ENCODE measurements around the gene FAM222B.
A peak's percentile ranks its signal among the peaks of the same experiment; 100 is the strongest.

FAM222B gene

DNA sequence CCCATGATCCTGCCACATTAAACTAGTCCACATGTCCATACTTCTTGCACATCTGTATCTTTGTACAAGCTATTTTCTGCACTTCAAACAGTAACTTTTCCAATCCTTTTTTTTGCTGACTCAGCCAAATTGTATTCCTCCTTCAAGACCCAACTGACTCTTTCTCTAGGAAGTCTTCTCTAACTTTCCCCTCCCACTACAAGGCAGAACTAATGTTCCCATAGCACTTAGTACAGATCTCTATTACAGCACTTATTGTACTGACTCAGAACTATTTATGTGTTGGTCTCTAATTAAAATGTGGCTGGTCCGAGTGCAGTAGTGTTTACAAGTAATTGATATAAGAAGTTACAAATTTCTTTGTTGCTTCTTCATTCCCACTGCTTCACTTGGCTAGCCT lies 8.2 kb downstream of the FAM222B start:
- ChIA-PET CTCF (interaction anchor here (0.6 to 3.7 kb wide), 4 partner anchors 69 to 1816 kb away, joined by 3 to 18 read pairs (median 4); no protein-coding TSS in a partner anchor), POLR2A (no interaction called here)
- Histone ChIP-seq H3K4me3 (ENCODE audit: low read depth, low read length) (no peak overlapping the region), H3K27ac (ENCODE audit: extremely low read depth, low read depth, low read length) (no peak overlapping the region), H3K4me1 (ENCODE audit: control insufficient read depth, insufficient read depth, low read length) (no peaks in the 10 kb centered on the region), H3K36me3 (ENCODE audit: control insufficient read depth in 2 of 2, insufficient read depth in 1 of 2, low read length in 2 of 2) (peaks cover 13% of the 10 kb centered on the region in 2 experiments; a peak in 2 of 3 replicates), H3K9me3 (ENCODE audit: control insufficient read depth, insufficient read depth, low read depth, low read length) (no peaks in the 10 kb centered on the region)
- TF ChIP-seq ZNF660 (tag by site-specific recombination; IDR thresholded peaks at IDR 0.05) (peak; percentile 76; the same call in 1 of the 2 replicates), ZNF629 (tag by site-specific recombination; IDR thresholded peaks at IDR 0.05) (0 out of 2 replicates have a peak, but pooled peaks have one; percentile 13), ZBTB17 (tag by site-specific recombination; IDR thresholded peaks at IDR 0.05) (0 out of 2 replicates have a peak, but pooled peaks have one; percentile 33), PRDM1 (tag by site-specific recombination; IDR thresholded peaks at IDR 0.05) (peak; percentile 15; the same call in 1 of the 2 replicates), SP7 (tag by site-specific recombination; IDR thresholded peaks at IDR 0.05) (0 out of 2 replicates have a peak, but pooled peaks have one; percentile 27)
- TF ChIP-seq, protein P1, sequence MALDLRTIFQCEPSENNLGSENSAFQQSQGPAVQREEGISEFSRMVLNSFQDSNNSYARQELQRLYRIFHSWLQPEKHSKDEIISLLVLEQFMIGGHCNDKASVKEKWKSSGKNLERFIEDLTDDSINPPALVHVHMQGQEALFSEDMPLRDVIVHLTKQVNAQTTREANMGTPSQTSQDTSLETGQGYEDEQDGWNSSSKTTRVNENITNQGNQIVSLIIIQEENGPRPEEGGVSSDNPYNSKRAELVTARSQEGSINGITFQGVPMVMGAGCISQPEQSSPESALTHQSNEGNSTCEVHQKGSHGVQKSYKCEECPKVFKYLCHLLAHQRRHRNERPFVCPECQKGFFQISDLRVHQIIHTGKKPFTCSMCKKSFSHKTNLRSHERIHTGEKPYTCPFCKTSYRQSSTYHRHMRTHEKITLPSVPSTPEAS (tag by site-specific recombination; IDR thresholded peaks at IDR 0.05), result no peak
- TF ChIP-seq, protein P2, sequence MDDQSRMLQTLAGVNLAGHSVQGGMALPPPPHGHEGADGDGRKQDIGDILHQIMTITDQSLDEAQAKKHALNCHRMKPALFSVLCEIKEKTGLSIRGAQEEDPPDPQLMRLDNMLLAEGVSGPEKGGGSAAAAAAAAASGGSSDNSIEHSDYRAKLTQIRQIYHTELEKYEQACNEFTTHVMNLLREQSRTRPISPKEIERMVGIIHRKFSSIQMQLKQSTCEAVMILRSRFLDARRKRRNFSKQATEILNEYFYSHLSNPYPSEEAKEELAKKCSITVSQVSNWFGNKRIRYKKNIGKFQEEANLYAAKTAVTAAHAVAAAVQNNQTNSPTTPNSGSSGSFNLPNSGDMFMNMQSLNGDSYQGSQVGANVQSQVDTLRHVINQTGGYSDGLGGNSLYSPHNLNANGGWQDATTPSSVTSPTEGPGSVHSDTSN (CRISPR knock-in tag; IDR thresholded peaks at IDR 0.05), result no peak

DNA sequence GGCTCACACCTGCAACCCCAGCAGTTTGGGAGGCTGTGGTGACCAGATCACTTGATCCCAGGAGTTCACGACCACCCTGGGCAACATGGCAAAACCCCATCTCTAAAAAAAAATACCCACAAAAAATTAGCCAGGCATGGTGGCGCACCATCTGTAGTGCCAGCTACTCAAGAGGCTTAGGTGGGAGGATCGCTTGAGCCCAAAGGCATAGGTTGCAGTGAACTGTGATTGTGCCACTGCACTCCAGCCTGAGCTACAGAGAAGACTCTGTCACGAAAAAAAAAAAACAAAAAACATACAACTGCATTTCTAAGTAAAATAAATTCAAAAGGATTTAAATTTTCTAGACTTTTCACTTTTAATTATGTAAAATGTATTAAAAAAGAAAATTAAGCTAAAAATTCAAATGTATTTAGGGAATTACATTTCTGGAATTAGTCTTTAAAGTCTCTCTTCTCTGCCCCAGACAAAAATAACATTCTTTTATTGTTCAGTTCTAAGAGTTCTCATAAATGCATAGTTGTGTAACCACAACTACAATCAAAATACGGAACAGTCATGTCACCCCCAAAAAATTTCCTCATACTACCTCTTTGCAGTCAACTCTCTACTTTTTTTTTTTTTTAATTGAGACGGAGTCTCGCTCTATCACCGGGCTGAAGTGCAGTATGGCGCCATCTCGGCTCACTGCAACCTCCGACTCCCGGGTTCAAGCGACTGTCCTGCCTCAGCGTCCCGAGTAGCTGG lies 14.1 kb downstream of the FAM222B start:
- Histone ChIP-seq H3K27ac (ENCODE audit: extremely low read depth, low read depth, low read length) (no peak overlapping the region), H3K4me1 (ENCODE audit: control insufficient read depth, insufficient read depth, low read length) (0 out of 2 replicates have a peak, but pooled peaks cover 2% of the 10 kb centered on the region), H3K36me3 (ENCODE audit: control insufficient read depth in 2 of 2, insufficient read depth in 1 of 2, low read length in 2 of 2) (peaks cover 7 to 13% of the 10 kb centered on the region in 2 experiments; a peak in 2 of 3 replicates), H3K9me3 (ENCODE audit: control insufficient read depth, insufficient read depth, low read depth, low read length) (no peaks in the 10 kb centered on the region), H3K4me3 (ENCODE audit: low read depth, low read length) (no peak overlapping the region)
- POLR2A ChIA-PET, result interaction anchor here (0.7 to 0.9 kb wide), 3 partner anchors 14 to 31 kb away, joined by 3 read pairs; partner anchors contain the start of gene FAM222B
- CTCF ChIA-PET, result interaction anchor here (0.6 to 1.2 kb wide), 2 partner anchors 11 to 54 kb away, joined by 3 read pairs; no protein-coding TSS in a partner anchor
- TF ChIP-seq, protein P3, sequence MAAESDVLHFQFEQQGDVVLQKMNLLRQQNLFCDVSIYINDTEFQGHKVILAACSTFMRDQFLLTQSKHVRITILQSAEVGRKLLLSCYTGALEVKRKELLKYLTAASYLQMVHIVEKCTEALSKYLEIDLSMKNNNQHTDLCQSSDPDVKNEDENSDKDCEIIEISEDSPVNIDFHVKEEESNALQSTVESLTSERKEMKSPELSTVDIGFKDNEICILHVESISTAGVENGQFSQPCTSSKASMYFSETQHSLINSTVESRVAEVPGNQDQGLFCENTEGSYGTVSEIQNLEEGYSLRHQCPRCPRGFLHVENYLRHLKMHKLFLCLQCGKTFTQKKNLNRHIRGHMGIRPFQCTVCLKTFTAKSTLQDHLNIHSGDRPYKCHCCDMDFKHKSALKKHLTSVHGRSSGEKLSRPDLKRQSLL (tag by site-specific recombination; IDR thresholded peaks at IDR 0.05), result peak; percentile 71; the same call in 1 of the 2 replicates
- no peak for TF ChIP-seq MYNN (tag by site-specific recombination; IDR thresholded peaks at IDR 0.05; ENCODE audit: borderline replicate concordance)

DNA sequence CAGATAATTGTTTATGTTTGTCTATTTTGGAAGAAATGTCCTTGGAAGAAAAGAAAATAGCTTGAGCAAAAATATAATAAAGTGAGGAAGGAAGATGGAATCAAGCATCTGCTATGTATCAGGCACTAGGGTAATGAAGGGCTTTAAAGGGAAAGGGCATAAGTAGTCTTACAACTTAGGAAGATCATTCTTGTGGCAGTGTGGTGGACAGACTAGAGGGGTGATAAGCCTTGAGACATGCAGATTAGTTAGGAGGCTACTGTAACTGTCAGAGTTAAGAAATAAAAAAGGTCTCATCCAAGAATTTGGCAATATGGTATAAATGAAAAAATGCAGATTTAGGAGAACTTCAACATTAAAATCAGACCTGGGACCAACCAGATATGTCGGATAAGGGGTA lies 14.9 kb downstream of the FAM222B start:
- peaks cover 7 to 13% of the 10 kb centered on the region in 2 experiments; a peak in 2 of 3 replicates for H3K36me3 ChIP-seq (ENCODE audit: control insufficient read depth in 2 of 2, insufficient read depth in 1 of 2, low read length in 2 of 2)
- H3K27ac ChIP-seq (ENCODE audit: extremely low read depth, low read depth, low read length), result no peak overlapping the region
- ChIA-PET CTCF (interaction anchor here (0.6 to 2.2 kb wide), 6 partner anchors 15 to 109 kb away, joined by 3 to 14 read pairs (median 3); no protein-coding TSS in a partner anchor), POLR2A (interaction anchor here (0.6 to 0.9 kb wide), 4 partner anchors 10 to 53 kb away, joined by 3 to 6 read pairs (median 3); no protein-coding TSS in a partner anchor)
- H3K9me3 ChIP-seq (ENCODE audit: control insufficient read depth, insufficient read depth, low read depth, low read length), result no peaks in the 10 kb centered on the region
- H3K4me3 ChIP-seq (ENCODE audit: low read depth, low read length), result no peak overlapping the region
- H3K4me1 ChIP-seq (ENCODE audit: control insufficient read depth, insufficient read depth, low read length), result 0 out of 2 replicates have a peak, but pooled peaks cover 2% of the 10 kb centered on the region
- TF ChIP-seq YY2 (tag by site-specific recombination; IDR thresholded peaks at IDR 0.05) (no peak), ZNF19 (tag by site-specific recombination; IDR thresholded peaks at IDR 0.05; ENCODE audit: low read depth) (no peak), ZNF239 (tag by site-specific recombination; IDR thresholded peaks at IDR 0.05) (no peak), ZNF664 (tag by site-specific recombination; IDR thresholded peaks at IDR 0.05) (no peak), ZNF549 (tag by site-specific recombination; IDR thresholded peaks at IDR 0.05) (no peak), MEIS1 (CRISPR knock-in tag; IDR thresholded peaks at IDR 0.05; ENCODE audit: borderline replicate concordance) (no peak), ZNF747 (tag by site-specific recombination; IDR thresholded peaks at IDR 0.05) (no peak), ZNF138 (tag by site-specific recombination; IDR thresholded peaks at IDR 0.05; ENCODE audit: borderline replicate concordance) (no peak), ZNF175 (tag by site-specific recombination; IDR thresholded peaks at IDR 0.05) (no peak), SCRT1 (tag by site-specific recombination; IDR thresholded peaks at IDR 0.05; ENCODE audit: borderline replicate concordance) (no peak), ZNF600 (tag by site-specific recombination; IDR thresholded peaks at IDR 0.05) (no peak)
- TF ChIP-seq, protein P1 (tag by site-specific recombination; IDR thresholded peaks at IDR 0.05), result no peak
- TF ChIP-seq, protein P4, sequence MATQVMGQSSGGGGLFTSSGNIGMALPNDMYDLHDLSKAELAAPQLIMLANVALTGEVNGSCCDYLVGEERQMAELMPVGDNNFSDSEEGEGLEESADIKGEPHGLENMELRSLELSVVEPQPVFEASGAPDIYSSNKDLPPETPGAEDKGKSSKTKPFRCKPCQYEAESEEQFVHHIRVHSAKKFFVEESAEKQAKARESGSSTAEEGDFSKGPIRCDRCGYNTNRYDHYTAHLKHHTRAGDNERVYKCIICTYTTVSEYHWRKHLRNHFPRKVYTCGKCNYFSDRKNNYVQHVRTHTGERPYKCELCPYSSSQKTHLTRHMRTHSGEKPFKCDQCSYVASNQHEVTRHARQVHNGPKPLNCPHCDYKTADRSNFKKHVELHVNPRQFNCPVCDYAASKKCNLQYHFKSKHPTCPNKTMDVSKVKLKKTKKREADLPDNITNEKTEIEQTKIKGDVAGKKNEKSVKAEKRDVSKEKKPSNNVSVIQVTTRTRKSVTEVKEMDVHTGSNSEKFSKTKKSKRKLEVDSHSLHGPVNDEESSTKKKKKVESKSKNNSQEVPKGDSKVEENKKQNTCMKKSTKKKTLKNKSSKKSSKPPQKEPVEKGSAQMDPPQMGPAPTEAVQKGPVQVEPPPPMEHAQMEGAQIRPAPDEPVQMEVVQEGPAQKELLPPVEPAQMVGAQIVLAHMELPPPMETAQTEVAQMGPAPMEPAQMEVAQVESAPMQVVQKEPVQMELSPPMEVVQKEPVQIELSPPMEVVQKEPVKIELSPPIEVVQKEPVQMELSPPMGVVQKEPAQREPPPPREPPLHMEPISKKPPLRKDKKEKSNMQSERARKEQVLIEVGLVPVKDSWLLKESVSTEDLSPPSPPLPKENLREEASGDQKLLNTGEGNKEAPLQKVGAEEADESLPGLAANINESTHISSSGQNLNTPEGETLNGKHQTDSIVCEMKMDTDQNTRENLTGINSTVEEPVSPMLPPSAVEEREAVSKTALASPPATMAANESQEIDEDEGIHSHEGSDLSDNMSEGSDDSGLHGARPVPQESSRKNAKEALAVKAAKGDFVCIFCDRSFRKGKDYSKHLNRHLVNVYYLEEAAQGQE (tag by site-specific recombination; IDR thresholded peaks at IDR 0.05), result no peak

Data from HEK293 (cell line).